GM04504 (cell line): ENCODE results near the gene RGS12.

ENCODE experiments used
- DNase-seq: peaks from one replicate; pipeline ENCODE4 v3.0.0-alpha.2; 2012; ENCODE audit warnings: low read depth

Gene RGS12

DNA sequence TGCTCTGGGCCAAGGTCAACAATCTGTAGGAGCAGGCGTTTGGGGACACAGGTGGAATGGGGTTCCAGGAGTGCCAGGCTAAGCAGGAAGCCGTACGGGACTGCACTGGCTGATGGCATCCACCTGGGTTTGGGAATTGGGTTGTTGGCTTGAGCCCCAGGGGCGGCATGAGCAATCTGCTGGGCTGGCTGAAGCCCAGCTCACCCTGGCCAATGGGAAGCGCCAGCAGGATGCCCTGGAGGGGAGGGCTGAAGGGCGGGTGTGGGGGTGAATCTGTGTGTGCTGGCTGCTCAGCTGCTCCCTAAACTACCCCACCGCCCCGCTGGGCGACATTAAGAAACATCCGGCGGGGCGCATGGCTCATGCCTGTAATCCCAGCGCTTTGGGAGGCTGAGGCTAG, 8.9 kb upstream of the RGS12 start:
- no peak for DNase-seq

DNA sequence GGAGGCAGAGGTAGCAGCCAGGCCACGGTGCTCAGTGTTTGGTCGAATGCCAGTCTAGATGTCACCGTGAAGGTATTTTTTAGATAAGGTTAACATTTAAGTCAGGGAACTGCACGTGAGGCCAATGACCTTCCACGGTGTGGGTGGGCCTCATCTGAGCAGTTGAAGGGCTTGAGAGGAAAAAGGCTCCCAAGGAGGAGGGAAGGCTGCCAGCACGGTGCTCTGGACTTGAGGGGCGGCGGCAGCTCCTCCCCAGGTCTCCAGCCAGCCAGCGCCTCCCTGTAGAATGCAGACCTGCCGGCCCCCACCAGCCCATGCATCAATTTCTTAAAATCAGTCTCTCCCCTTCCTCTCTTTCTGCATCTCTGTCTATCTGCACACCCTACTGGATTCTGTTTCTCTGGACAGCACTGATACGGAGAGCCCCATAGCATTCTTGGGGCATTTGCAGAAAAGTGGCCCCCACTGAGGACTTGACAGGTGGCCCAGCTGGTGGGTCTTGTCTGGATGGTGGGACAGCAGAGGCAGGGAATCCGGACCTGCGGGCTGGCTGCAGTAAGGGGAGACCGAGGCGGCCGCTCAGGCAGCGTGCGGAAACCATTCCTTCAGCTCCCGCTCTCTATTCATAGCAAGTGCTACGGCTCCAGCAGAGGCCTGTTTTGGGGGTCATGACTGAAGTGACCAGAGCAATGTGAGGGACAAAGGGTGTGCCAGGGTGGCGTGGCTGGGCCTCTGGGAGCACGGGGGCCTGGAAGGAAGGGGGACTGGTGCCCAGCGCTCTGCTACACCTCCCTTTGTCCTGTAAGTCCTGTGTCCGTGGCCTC, 7.9 kb upstream of the RGS12 start:
- DNase-seq = no peak

DNA sequence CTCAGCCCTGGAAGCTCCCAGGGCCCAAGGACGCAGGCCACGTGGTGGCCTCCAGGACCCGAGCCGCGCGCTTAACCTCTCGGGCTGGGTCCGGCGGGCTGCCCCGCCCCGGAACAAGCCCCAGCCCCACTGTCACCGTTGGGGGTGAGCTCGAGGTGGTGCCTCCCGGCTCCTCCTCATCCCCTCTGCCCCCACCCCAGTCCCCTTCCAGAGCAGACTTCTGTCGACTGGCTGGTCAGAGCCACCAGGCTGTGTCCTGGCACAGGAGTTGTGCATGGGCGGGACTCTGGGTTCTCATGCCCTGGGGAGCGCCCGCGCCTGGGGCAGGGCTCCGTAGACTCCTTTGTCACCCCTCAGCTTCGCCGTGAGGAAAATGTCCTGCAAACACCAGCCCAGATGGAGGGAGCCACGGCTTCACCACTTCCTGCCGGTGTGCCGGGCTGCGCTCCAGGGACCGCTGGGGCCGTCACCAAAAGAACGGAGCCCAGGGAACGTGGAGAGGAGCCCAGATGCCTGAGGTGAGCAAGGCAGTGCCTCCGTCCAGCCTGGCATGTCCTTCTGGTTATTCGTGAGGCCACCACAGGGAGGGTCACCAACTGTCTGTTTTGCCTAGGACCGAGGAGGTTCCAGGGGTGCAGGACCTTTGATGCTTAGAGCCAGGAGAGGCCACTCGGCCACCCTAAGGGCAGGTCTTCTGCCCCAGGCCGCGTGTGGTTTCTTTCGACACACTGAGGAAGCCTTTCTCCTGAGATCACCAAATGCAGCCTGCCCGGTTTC, 7.1 kb upstream of the RGS12 start:
- DNase-seq = peak; percentile 80

GRCh38 chr4:3286335-3287175, 6.3 kb upstream of the RGS12 start:
- DNase-seq = no peak

DNA sequence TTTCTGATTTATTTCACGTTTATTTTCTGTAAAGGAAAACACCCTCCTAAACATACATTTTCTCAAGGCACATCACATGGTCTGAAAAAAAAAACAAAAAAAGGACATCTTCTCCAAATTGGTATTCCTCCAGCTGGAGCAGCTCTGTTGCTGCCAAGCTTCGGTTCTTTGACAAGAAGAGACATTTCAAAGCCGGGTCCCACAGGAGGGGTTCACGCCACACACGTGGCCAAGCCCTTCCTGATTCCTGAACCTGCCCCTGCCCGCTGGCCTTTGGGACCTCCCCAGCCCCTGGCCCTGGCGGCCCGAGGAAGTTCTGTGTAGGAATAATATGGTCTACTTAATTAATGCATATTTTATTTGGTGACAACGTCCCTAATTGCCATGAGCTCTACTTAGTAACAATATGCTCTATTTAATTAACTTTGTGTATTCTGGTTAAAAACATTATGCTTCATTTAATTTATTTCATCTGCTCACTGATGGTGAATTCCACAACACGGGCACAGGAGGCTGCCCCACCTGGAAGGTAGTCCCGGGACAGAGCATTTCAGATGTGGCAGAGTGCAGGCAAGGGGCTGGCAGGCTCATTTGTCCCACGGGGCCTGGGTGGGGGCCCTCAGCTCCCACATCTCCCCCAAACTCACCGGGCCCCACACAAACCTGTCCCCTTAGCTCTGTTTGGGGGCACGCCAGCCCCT, 5.4 kb upstream of the RGS12 start:
- no peak for DNase-seq

DNA sequence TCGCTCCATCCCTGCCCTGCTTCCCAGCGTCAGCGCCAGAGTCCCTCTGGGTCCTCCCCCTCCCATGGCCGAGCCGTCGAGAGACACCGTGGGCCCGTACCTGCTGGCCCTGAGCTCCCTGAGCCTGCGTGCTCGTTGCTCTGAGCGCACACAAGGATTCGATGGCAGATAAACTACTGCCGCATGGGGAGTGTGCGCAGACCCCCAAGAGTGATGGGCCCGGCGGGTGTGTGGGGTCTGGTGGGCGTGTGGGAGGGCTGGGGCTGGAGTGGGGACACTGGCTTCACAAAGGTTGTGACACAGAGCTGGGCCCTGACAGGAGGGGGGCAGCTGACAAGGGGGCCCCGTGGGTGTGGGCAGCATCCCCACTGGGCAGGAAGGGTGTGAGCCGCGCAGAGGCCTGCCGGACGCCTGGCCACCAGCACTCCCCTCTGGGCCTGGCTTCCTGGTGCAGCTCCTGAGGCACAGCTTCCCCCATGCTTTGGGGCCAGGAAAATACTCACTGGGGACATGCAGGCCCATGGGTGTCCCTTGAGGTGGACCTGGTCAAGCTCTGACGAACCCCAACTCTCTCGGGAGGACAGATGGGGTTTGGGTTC, 4.8 kb upstream of the RGS12 start:
- DNase-seq = no peak

- DNase-seq = no peak
Observed at GRCh38 chr4:3288571-3289094, 4.2 kb upstream of the RGS12 start.

GRCh38 chr4:3290476-3290875, 2.3 kb upstream of the RGS12 start:
- DNase-seq = no peak

DNA sequence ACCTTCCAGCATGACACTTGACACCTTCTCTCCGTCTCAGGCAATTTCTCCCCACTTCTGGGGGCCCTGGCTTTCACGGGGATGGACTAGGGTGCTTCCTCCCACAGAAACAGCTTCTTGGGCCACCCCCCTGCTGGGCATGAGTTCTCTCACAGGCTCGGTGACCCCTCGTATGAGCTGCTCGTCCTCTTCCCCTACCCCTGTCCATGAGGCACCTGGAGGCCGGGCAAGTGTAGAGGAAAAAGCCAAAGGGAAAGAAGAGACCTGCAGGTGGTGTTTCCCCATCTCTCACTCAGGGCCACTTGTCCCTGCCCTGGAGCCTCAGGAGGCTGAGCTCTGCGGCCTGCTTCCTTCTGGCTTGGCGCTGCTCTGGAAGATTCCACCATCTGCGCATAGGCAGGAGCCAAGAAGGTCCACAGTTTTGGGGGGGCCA, 1.9 kb upstream of the RGS12 start:
- DNase-seq = no peak

- no peak for DNase-seq
Observed at GRCh38 chr4:3291411-3291968, 1.3 kb upstream of the RGS12 start.

DNA sequence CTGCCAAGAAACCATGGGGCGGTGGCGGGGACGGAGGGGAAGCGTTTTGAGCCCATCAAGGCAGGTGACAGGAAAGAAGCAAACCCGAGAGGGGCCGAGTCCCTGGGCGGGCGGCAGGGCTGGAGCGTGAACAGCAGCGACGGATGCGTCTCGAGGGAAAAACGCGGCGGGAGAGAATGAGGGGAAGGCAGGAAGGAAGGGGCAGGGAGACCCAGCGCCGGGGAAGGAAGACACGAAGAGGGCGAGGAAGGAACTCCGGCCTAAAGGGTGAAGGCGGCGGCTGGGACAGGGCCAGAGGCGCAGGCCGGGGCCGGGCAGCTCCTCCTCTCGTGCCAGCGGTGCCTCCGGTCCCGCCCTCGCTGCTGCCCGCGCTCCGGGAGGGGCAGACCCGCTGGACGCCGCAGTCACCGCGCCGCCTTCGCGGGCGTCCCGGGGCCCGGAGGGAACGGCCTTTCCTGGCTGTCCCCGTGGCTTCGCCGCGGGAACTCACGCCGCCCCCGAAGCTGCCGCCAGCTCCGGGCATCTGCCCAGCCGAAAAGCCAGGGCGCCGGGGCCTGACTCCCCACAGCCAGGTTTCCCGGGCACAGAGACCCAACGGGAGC, 751 bp upstream of the RGS12 start:
- no peak for DNase-seq

GRCh38 chr4:3293401-3294391, 875 bp downstream of the RGS12 start:
- no peak for DNase-seq

DNA sequence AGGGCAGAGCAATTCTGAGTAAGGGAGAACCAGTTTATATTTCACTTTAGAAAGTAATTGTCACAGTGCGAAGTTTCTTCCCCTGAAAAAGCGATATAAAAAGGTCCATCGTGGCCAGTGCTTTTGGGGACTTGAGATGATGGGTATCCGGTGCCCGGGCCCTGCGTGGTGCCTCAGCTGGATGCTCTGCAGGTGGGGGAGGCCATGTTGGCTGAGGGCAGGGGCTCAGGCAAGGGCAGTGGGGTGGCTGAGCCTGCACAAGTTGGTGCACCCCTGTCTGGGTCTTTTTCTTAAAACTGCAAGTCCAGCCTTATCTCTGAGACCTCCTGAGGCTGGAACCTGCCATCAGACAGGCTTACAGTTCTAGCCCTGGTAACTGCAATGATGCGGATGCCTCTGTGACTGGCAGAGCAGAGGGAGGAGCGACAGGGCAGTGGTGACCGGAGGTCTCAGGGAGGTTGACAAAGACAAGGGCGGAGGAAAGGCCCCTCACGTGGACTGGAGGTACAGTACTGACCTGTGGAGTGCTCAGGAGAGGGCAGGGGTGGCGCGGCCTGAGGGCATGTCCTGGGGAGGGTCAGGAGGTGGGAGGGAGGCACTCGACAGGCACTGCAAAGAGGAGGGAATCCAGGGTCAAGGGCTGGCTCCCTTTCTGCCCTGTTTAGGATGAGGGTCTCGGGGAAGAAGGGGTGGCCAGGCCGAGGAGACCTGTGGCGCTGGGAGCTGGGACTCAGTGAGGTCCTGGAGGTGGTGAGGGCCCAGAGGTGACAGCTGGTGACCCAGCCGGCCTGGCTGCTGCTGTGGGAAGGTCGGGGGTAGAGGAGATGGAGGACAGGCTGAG, 1.8 kb downstream of the RGS12 start:
- no peak for DNase-seq

DNA sequence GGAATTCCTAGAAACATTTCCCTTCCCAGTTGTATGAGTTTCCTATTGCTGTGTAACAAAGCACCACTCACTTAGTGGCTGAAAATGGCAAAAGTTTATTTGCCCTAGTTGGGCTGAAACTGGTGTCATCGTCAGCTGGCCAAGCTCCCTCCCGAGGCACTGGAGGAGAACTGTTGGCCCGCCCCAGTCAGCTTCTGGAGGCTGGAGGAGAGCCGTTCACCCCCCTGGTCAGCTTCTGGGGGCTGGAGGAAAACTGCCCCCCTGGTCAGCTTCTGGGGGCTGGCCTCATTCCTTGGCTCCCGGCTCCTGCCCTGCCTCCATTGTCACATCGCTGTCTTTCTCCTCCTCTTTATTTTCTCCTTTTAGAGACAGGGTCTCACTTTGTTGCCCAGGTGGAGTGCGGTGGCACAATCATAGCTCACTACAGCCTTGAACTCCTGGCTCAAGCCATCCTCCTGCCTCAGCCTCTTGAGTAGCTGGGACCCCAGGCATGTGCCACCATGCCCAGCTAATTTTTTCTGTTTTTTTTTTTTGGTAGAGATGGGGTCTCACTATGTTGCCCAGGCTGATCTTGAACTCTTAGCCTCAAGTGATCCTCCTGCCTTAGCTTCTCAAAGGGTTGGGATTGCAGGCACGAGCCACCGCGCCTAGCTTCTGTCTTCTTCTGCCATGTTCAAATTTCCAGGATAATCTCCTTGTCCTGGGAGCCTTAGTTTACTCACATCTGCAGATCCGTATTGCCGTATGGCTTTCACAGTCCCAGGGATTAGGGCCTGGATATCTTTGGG, 3.2 kb downstream of the RGS12 start:
- no peak for DNase-seq

- no peak for DNase-seq
Observed at GRCh38 chr4:3296651-3297050, 3.8 kb downstream of the RGS12 start.

DNA sequence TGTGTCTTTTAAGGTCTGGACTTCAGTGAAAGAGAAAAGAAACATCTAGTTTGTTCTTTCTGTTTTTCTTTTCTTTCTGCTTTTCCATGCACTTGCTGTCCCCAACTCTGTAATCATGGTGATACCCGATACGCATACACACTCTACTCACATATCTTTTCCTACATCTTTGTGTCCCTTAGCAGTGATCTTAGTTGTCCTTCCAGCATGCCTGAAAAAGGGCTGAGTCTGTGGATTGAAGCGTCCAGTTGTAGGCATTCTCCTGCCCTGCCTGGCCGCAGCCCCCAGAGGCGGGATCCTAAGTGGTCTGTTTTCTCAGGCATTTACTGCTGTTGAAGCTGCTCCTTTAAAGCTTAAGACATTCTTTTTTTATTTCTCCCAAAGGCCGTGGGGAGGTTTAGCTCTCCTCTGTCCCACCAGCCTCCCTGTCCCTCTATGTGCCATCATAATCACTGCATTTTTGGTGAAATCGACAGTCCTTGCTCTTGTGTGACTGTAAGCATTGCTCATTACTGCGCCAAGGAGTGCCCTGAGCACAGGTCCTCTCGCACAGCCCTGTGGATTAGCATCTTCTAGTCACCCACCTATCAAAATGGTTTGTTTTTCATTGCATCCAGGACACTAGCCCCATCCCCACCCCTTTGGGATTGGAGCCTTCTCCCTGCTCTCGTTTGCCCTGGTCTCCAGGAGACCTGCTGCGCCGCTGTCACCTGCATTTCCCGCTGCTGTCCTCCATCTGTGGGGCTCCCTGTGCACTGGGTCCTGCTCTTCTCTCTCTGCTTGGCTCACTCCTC, 4.4 kb downstream of the RGS12 start:
- DNase-seq = no peak
